Kidney epithelial cell (primary cell): ENCODE measurements around the gene MYH9. TPM values are rescaled to one million over a fixed set of nuclear protein-coding genes. Genes with fewer than 3 reads are reported as not detected.
A peak's percentile ranks its signal among the peaks of the same experiment; 100 is the strongest.

Source experiments
- DNase-seq: peaks from one replicate; pipeline ENCODE4 v3.0.0-alpha.2; 2010; ENCODE audit warnings: low read depth
- H3K27me3 ChIP-seq: 2 replicates; pipeline ENCODE4 v1.6.0; 2011; ENCODE audit warnings: low read length; ENCODE audit not compliant: control insufficient read depth, insufficient read depth
- H3K36me3 ChIP-seq: 2 replicates; pipeline ENCODE4 v1.5.1; 2011; ENCODE audit warnings: low read length; ENCODE audit not compliant: control insufficient read depth, insufficient read depth
- H3K4me3 ChIP-seq: 2 replicates; pipeline ENCODE4 v1.5.1; 2011; ENCODE audit warnings: low read depth, mild to moderate bottlenecking, control low read depth, low read length
- total RNA-seq: library from RNA; depleted of rRNA; stranded (reverse); fragments of >200 nt; gene quantifications from 2 replicates; pipeline ENCODE4 v1.2.3, GENCODE V29; 2015
- TF ChIP-seq, protein P1 (sequence below): IDR thresholded peaks from 2 replicates; pipeline ENCODE4 v1.5.1; 2011; ENCODE audit warnings: mild to moderate bottlenecking, moderate library complexity, low read length, control low read depth, inconsistent platforms; ENCODE audit not compliant: insufficient read depth, poor library complexity, severe bottlenecking

The MYH9 gene
- total RNA-seq, 1 donor from 2014 or later, result 1,580 TPM

- H3K4me3 ChIP-seq, result no peak overlapping the region
- TF ChIP-seq, protein P1, sequence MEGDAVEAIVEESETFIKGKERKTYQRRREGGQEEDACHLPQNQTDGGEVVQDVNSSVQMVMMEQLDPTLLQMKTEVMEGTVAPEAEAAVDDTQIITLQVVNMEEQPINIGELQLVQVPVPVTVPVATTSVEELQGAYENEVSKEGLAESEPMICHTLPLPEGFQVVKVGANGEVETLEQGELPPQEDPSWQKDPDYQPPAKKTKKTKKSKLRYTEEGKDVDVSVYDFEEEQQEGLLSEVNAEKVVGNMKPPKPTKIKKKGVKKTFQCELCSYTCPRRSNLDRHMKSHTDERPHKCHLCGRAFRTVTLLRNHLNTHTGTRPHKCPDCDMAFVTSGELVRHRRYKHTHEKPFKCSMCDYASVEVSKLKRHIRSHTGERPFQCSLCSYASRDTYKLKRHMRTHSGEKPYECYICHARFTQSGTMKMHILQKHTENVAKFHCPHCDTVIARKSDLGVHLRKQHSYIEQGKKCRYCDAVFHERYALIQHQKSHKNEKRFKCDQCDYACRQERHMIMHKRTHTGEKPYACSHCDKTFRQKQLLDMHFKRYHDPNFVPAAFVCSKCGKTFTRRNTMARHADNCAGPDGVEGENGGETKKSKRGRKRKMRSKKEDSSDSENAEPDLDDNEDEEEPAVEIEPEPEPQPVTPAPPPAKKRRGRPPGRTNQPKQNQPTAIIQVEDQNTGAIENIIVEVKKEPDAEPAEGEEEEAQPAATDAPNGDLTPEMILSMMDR, result no peak
- H3K36me3 ChIP-seq, result peaks cover 10% of the 10 kb centered on the region
- DNase-seq, result no peak
- H3K27me3 ChIP-seq, result no peaks in the 10 kb centered on the region
Observed at GRCh38 chr22:36337365-36338130, 50.2 kb downstream of the MYH9 start.

- TF ChIP-seq, protein P1, result no peak
- Histone ChIP-seq H3K36me3 (peaks cover 12% of the 10 kb centered on the region), H3K27me3 (no peaks in the 10 kb centered on the region), H3K4me3 (no peak overlapping the region)
- no peak for DNase-seq
Observed at GRCh38 chr22:36336246-36337182, 51.3 kb downstream of the MYH9 start.

GRCh38 chr22:36335621-36336020, 52.1 kb downstream of the MYH9 start:
- DNase-seq, result no peak
- TF ChIP-seq, protein P1, result no peak
- Histone ChIP-seq H3K36me3 (peaks cover 12% of the 10 kb centered on the region), H3K4me3 (no peak overlapping the region), H3K27me3 (no peaks in the 10 kb centered on the region)

GRCh38 chr22:36334821-36335603, 52.8 kb downstream of the MYH9 start:
- Histone ChIP-seq H3K36me3 (peaks cover 12% of the 10 kb centered on the region), H3K27me3 (no peaks in the 10 kb centered on the region), H3K4me3 (no peak overlapping the region)
- DNase-seq, result no peak
- TF ChIP-seq, protein P1, result no peak

DNA sequence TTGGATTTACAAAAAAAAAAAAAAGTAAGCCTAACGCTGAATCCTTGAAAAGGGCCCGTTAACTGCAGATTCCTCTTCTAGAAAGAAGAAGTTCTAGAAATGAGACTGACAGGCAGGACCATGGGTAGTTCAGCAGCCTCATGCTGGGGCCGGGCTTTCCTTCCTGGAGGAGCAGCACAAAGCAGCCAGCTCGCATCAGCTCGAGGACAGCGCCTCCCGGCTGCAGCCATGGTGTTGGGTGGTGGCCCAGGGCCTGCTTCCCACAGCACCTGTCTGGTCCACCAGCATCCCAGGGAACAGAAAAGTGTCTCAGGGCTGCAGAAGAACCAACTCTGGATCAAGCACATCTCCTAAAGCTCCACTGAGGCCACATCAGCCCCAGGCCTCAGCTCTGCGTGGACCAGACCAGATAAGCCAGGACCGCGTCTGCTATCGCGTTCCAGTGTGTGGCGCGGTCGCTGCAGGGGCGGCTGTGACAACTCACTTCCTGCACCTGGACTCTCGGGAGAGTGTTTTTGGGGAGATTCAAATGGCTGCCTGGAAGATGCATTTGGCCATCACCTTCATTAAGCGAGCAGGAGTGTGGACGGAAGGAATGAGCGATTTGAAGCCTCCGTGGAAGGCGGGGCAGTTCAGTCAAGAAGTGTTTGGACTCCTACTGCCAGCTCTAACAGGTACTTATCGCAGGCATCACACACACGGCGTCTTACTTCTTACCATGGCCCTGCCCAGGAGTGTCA, 53.5 kb downstream of the MYH9 start:
- no peak for DNase-seq
- TF ChIP-seq, protein P1, result peak; percentile 42
- Histone ChIP-seq H3K36me3 (peaks cover 12% of the 10 kb centered on the region), H3K4me3 (no peak overlapping the region), H3K27me3 (no peaks in the 10 kb centered on the region)
